K562 (cell line): ENCODE data around the gene RAB13. TPM values are rescaled to one million over a fixed set of nuclear protein-coding genes. Genes with fewer than 3 reads are reported as not detected.

Experiments
- ATF7 ChIP-seq: fragments of 450-650 bp; IDR thresholded peaks from 2 replicates; pipeline ENCODE4 v1.7.1; 2014; ENCODE audit warnings: mild to moderate bottlenecking, moderate library complexity
- BHLHE40 ChIP-seq: IDR thresholded peaks from 2 replicates; pipeline ENCODE4 v1.6.1; 2011; ENCODE audit warnings: low read length, improper control_type of control experiment
- CHD1 ChIP-seq: fragments of 200-600 bp; sonication (generic); IDR thresholded peaks from one replicate; pipeline ENCODE4 v1.6.1; 2012; ENCODE audit warnings: mild to moderate bottlenecking, moderate library complexity, low read length, inconsistent platforms
- ESRRA ChIP-seq: fragments of 450-650 bp; IDR thresholded peaks from 2 replicates; pipeline ENCODE4 v1.6.1; 2014; ENCODE audit warnings: low read depth, mild to moderate bottlenecking, moderate library complexity, borderline replicate concordance
- FOXP1 ChIP-seq: sonication (generic); formaldehyde crosslinking; IDR thresholded peaks from 2 replicates; pipeline ENCODE4 v1.8.0; 2022; ENCODE audit warnings: mild to moderate bottlenecking, missing genetic modification reagents
- JUN ChIP-seq, 2 experiments: sonication (generic) in 1 of 2; formaldehyde crosslinking in 1 of 2; IDR thresholded peaks; 2 replicates each; pipeline versions ENCODE4 v1.6.1 to v1.8.0; 2012 to 2022; ENCODE audit warnings: borderline replicate concordance in 2 of 2, mild to moderate bottlenecking in 2 of 2, improper control_type of control experiment in 1 of 2, low read depth in 1 of 2, low read length in 1 of 2, missing genetic modification reagents in 1 of 2
- MEF2D ChIP-seq: conservative IDR thresholded peaks from 2 replicates; pipeline ENCODE4 v1.6.1; 2016; ENCODE audit warnings: low read depth, missing genetic modification characterization, missing compliant biosample characterization
- POLR2G ChIP-seq: fragments of 200-400 bp; formaldehyde crosslinking; IDR thresholded peaks from 2 replicates; pipeline ENCODE4 v1.6.1; 2017; ENCODE audit warnings: low read depth, mild to moderate bottlenecking, antibody characterized with exemption, low read length, moderate library complexity
- POLR2H ChIP-seq: IDR thresholded peaks from 2 replicates; pipeline ENCODE4 v1.6.1; 2016; ENCODE audit warnings: missing genetic modification characterization, low read depth, mild to moderate bottlenecking, control low read depth, missing compliant biosample characterization, moderate library complexity
- SP2 ChIP-seq: IDR thresholded peaks from 2 replicates; pipeline ENCODE4 v1.6.1; 2011; ENCODE audit warnings: mild to moderate bottlenecking, low read depth, low read length, moderate library complexity; ENCODE audit not compliant: poor library complexity, severe bottlenecking; ENCODE audit errors: extremely low read depth
- ZC3H4 ChIP-seq: sonication (generic); formaldehyde crosslinking; IDR thresholded peaks from 2 replicates; pipeline ENCODE4 v1.9.0; 2021; ENCODE audit warnings: missing genetic modification reagents, borderline replicate concordance
- polyA plus RNA-seq, 8 experiments: library from polyadenylated mRNA; depleted of rRNA in 4 of 8; stranded (reverse) in 5 of 8; unstranded in 3 of 8; fragments of >200 nt; fragmentation: Nextera tagmentation in 2 of 8; fragmentation: Illumina TruSeq in 1 of 8; extraction: Ambion mirVana in 2 of 8; extraction: Trizol in 1 of 8; gene quantifications; 2 replicates each; pipeline versions ENCODE4 v1.2.1 to v1.2.3, GENCODE V29; 2011 to 2014; ENCODE audit warnings: inconsistent platforms in 1 of 8, missing spikeins in 1 of 8
- total RNA-seq, 7 experiments: library from RNA; depleted of rRNA in 6 of 7; stranded (reverse); fragments of >200 nt in 6 of 7; fragmentation: Illumina TruSeq in 2 of 7; extraction: Trizol in 2 of 7; gene quantifications; 2 replicates each; pipeline versions ENCODE4 v1.2.1 to v1.2.3, GENCODE V29; 2011 to 2021; ENCODE audit warnings: low replicate concordance in 1 of 7
- TF ChIP-seq, protein P1 (sequence below): fragments of 450-650 bp; IDR thresholded peaks from 2 replicates; pipeline ENCODE4 v1.6.1; 2018; ENCODE audit not compliant: partially characterized antibody
- TF ChIP-seq, protein P2 (sequence below): fragments of 450-650 bp; IDR thresholded peaks from 2 replicates; pipeline ENCODE4 v1.6.1; 2014; ENCODE audit warnings: low read depth, mild to moderate bottlenecking, moderate library complexity, borderline replicate concordance
- TF ChIP-seq, protein P3 (sequence below), 2 experiments: fragments of 200-800 bp in 1 of 2; sonication (Bioruptor generic) in 1 of 2; sonication (generic) in 1 of 2; formaldehyde crosslinking in 1 of 2; IDR thresholded peaks in 1 of 2; conservative IDR thresholded peaks in 1 of 2; 2 replicates each; pipeline versions ENCODE4 v1.5.0 to v1.6.1; 2016 to 2020; ENCODE audit warnings: missing compliant biosample characterization in 1 of 2, missing genetic modification characterization in 1 of 2, missing genetic modification reagents in 1 of 2

RAB13 gene
- total and polyA plus RNA-seq, 9 of the 15 experiments (the other 6 are each of a cell fraction or from before 2014, with no cell fraction given), result 22.3 to 100 (median 39.8) TPM

DNA sequence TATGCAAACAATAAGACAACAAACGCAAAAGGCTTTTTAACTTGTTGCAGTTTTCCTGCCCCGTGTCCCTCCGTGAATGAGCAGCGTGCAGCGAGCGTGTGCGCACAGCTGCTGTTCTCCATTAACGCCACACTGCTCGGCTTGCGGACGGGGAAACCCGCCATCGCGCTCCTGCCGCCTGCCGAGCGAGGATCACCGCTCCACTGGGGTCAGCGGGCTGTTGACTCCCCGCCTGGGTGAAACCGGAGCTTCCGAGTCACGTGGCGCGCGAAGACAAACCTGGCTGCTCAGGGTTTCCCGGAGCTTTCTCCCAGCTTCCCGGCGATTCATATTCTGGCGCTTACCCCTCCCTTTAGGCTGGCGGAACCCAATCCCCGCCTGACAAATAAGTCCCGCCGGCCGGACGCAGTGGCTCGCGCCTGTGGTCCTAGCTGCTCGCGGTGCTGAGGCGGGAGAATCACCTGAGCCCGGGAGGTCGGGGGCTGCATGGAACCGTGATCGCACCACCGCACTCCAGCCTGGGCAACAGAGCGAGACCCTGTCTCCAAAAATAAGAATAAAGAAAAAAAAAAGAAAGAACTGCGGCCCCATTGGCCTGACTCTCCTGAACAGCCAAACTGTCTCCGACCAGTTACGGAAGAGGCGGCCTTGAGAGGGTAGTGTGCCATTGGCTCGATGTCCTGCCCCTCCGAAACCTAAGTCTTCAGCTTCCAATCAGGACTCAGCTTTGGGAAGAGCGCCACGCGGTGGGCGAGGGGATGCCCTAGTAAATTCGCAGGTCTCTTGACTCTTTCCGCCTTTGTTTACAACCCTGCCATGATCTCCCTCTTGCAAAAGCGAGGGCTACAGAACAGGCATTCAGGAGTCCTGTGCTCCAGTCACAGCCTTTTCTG lies 18.8 kb downstream of the RAB13 start, which contains the start of gene CREB3L4 (continued):
- TF ChIP-seq, protein P1, sequence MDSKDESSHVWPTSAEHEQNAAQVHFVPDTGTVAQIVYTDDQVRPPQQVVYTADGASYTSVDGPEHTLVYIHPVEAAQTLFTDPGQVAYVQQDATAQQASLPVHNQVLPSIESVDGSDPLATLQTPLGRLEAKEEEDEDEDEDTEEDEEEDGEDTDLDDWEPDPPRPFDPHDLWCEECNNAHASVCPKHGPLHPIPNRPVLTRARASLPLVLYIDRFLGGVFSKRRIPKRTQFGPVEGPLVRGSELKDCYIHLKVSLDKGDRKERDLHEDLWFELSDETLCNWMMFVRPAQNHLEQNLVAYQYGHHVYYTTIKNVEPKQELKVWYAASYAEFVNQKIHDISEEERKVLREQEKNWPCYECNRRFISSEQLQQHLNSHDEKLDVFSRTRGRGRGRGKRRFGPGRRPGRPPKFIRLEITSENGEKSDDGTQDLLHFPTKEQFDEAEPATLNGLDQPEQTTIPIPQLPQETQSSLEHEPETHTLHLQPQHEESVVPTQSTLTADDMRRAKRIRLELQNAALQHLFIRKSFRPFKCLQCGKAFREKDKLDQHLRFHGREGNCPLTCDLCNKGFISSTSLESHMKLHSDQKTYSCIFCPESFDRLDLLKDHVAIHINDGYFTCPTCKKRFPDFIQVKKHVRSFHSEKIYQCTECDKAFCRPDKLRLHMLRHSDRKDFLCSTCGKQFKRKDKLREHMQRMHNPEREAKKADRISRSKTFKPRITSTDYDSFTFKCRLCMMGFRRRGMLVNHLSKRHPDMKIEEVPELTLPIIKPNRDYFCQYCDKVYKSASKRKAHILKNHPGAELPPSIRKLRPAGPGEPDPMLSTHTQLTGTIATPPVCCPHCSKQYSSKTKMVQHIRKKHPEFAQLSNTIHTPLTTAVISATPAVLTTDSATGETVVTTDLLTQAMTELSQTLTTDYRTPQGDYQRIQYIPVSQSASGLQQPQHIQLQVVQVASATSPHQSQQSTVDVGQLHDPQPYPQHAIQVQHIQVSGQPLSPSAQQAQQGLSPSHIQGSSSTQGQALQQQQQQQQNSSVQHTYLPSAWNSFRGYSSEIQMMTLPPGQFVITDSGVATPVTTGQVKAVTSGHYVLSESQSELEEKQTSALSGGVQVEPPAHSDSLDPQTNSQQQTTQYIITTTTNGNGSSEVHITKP, result peak; percentile 16
- TF ChIP-seq ATF7 (peak; percentile 76), CHD1 (peak; percentile 89), MEF2D (tag) (no peak), ESRRA (peak; percentile 11; the same call in 1 of the 2 replicates), JUN (IDR thresholded peaks at IDR 0.05; ENCODE audit: borderline replicate concordance, low read depth, low read length) (peak; percentile 60), JUN (CRISPR knock-in tag; IDR thresholded peaks at IDR 0.05; ENCODE audit: borderline replicate concordance) (no peak; the same call in 1 of the 2 replicates), POLR2H (tag) (peak; percentile 93), POLR2G (peak; percentile 96), ZC3H4 (CRISPR knock-in tag) (peak; percentile 76; the same call in 1 of the 2 replicates), BHLHE40 (peak; percentile 91), FOXP1 (CRISPR knock-in tag) (no peak), SP2 (peak; percentile 79)
- TF ChIP-seq, protein P2, sequence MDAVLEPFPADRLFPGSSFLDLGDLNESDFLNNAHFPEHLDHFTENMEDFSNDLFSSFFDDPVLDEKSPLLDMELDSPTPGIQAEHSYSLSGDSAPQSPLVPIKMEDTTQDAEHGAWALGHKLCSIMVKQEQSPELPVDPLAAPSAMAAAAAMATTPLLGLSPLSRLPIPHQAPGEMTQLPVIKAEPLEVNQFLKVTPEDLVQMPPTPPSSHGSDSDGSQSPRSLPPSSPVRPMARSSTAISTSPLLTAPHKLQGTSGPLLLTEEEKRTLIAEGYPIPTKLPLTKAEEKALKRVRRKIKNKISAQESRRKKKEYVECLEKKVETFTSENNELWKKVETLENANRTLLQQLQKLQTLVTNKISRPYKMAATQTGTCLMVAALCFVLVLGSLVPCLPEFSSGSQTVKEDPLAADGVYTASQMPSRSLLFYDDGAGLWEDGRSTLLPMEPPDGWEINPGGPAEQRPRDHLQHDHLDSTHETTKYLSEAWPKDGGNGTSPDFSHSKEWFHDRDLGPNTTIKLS, result peak; percentile 52; the same call in 1 of the 2 replicates
- TF ChIP-seq, protein P3, sequence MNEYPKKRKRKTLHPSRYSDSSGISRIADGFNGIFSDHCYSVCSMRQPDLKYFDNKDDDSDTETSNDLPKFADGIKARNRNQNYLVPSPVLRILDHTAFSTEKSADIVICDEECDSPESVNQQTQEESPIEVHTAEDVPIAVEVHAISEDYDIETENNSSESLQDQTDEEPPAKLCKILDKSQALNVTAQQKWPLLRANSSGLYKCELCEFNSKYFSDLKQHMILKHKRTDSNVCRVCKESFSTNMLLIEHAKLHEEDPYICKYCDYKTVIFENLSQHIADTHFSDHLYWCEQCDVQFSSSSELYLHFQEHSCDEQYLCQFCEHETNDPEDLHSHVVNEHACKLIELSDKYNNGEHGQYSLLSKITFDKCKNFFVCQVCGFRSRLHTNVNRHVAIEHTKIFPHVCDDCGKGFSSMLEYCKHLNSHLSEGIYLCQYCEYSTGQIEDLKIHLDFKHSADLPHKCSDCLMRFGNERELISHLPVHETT (CRISPR knock-in tag; conservative IDR thresholded peaks at IDR 0.05 in 1 of 2, IDR thresholded peaks at IDR 0.05 in 1 of 2), result peak in 1 of 2 experiments; percentile 43; a peak in 1 of 4 replicates
